GM12892 (cell line): ENCODE results near the gene NPHP4.

ENCODE experiments used
- DNase-seq: peaks from one replicate; pipeline ENCODE4 v3.0.0; 2011; ENCODE audit not compliant: insufficient read length
- FAIRE-seq: peaks from 2 replicates; lab custom pipeline; 2011; peaks lifted over from hg19 to GRCh38; lab: Jason Lieb, UNC
- POLR2A ChIP-seq: IDR thresholded peaks from 2 replicates; pipeline ENCODE4 v1.6.1; 2011; ENCODE audit warnings: low read depth, low read length, control low read depth
- POLR2AphosphoS5 ChIP-seq: IDR thresholded peaks from 2 replicates; pipeline ENCODE4 v1.6.1; 2011; ENCODE audit warnings: low read depth, low read length, control low read depth
- TAF1 ChIP-seq: IDR thresholded peaks from 2 replicates; pipeline ENCODE4 v1.6.1; 2011; ENCODE audit warnings: low read depth, mild to moderate bottlenecking, control low read depth, low read length, borderline replicate concordance

Gene NPHP4

DNA sequence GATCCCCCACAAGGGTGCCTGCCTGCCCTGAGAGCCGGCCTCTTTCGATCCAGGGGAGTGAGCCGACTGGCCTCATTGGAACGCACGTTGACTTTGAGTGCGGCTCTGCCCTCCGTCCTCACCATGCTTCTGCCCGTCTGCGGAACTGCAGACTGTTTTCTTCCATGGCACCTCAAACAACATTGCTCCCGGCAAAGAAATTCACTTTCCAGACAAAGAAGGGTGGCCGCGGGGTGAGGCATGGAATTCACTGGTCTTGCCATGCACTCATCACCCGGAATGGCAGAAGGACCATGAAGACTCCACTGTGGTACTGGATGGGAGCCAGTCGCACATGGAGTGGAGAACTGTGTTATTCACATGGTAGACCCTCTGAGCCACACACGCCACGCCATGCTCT is 169.5 kb downstream of the NPHP4 start:
- no peak for DNase-seq
- FAIRE-seq = no peak
- TF ChIP-seq POLR2A (no peak), TAF1 (no peak), POLR2AphosphoS5 (no peak)

DNA sequence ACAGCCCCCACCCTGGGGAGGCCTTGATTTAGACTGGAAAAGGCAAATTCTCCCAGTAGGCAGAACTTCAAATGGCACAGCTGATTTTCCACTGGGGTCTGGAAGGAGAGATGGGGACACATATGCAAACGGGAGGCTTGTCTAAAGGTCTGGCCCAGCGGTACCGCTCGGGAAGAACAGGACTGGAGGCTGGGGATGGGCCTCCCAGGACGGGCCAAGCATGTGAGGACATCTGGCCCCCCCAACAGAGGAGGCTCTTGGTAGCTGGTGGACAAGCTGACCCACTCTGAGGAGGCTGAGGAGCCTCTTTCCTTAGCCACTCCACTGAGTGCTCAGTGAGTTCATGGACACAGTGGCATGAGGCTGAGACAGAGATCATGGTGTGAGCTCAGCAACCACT is 170.0 kb downstream of the NPHP4 start:
- FAIRE-seq (no peak), DNase-seq (no peak)
- TF ChIP-seq TAF1 (no peak), POLR2AphosphoS5 (no peak), POLR2A (no peak)

DNA sequence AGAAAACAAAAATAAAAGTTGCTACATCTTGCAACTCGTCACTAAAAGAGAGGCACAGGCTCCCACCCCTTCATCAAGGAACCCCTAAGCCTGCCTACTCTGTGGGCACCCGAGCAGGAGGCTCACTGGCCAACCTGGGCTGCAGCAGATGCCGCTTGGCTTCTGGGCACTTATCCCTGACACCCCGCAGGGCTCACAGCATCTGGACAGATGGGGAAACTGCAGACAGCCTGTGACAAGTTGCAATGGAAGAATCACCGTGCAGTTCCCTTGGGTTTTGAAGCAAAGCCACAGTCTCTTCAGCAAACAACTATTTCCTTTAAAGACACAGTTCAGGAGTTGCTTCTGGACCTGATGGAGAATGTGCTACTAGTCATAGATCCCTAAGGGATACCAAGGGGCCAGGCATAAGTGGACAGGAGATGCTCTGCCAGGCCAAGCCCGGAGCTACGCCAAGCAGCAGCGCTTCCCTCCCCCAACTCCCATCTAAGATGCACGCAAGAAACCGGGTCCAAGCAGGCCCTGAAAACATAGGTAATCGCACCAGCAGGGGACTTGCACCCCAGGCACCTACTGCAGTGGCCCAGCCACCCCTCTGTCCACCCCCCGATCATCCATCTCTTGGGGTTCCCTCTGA is 170.6 kb downstream of the NPHP4 start:
- DNase-seq (no peak), FAIRE-seq (no peak)
- TF ChIP-seq POLR2AphosphoS5 (no peak), POLR2A (no peak), TAF1 (no peak)

DNA sequence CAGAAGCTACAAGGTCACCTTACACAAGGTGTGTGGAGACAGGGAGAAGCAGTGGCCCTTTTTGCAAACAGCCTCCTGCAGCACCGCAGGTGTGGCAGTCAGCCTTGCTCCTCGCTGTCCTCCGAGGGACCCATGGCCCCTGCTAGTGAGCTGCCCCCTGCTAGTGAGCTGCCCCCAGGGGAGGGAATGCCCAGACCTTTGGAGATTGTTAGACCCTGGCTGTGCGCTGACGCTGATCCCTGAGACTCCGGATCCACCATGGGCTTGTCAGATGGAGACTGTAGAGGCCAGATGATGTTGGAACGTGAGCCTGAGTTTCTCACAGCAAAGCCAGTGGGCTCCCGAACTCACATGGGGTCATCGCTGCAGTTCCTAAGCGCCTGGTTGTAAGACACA is 172.2 kb downstream of the NPHP4 start:
- FAIRE-seq (no peak), DNase-seq (no peak)
- no peak for TF ChIP-seq POLR2A
- no peak for TF ChIP-seq POLR2AphosphoS5
- no peak for TF ChIP-seq TAF1

DNA sequence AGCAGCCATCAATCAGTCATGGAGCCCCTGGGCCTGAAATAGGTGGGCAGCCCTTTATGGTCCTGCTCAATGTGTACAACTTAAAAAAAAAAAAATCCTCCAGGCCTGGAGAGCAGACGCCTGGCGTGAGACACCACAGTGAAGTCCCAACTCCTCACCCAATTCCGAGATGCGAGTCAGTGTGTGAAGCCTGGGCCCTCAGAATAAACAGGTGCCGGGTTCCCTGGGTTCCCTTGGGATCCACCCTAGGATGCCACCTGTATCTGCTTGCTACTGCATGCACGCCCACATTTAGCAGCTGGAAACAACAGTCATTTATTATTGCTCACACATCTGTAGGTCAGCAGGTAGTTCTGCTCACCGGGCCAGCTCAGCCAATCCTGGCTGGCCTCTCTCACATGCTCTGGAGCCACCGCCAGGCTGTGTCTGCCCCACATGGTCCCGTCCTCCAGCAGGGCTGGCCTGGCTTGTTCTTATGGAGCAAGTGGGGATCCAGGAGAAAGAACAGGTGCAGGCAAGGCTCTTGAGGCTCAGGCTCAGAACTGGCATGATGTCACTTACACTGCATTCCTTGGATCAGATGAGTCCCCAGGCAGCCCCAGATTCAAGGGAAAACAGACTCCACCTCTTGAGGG is 172.7 kb downstream of the NPHP4 start:
- no peak for DNase-seq
- no peak for FAIRE-seq
- TF ChIP-seq POLR2AphosphoS5 (no peak), TAF1 (no peak), POLR2A (no peak)

DNA sequence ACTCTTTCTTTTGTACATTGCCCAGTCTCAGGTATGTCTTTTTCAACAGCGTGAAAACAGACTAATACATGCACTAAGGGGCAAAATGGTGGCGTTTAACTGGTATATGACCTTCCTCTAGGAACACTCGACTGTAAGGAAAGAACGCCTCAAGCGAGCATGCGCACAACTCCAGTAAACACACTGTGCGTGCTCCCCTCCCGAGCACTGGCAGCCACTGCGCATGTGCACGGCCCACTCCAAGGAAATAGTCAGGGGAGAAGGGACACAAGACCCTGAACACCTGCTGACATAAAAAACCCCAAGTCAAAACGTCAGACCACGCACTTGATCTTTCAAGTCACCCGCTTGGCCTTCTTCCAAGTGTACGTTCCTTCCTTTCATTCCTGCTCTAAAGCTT is 173.5 kb downstream of the NPHP4 start:
- FAIRE-seq = no peak
- no peak for DNase-seq
- TF ChIP-seq POLR2A = no peak
- no peak for TF ChIP-seq TAF1
- TF ChIP-seq POLR2AphosphoS5 = no peak

DNA sequence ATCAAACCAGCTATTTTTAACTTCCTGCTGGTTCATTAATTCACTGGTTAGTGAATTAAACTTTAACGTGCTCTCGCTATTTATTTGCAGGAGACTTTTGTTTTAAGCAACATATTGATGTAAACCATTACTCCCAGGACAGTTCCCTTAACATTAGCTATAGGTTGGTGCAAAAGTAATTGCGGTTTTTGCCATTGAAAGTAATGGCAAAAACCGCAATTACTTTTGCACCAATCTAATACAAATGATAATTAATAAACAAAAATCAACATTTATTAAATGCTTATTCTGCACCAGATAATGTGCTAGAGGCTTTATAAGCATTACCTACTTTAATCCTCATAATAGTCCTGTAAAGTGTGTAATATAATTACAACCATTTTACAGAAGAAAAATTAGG is 176.5 kb downstream of the NPHP4 start:
- DNase-seq (no peak), FAIRE-seq (no peak)
- TF ChIP-seq TAF1 = no peak
- no peak for TF ChIP-seq POLR2A
- no peak for TF ChIP-seq POLR2AphosphoS5

DNA sequence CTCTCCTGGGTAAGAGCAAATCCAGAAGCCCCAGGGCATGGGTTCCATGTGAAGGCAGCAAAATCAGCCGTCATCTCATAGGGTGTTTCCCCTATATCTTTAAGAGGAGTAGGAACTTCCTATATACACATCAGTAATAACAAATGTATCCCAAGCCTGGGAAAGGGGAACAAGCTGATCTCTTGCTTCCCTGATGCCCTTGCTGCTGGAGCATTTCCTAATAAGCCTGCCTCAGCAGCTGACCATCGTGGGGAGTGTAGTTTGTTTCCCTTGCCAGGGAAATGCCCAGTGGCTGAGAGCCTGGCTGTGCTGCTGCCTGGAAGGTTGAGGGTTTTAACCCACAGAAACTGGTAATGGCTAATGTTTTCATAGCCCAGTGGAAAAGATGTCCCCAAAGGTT is 177.0 kb downstream of the NPHP4 start:
- DNase-seq (no peak), FAIRE-seq (no peak)
- TF ChIP-seq TAF1 (no peak), POLR2A (no peak), POLR2AphosphoS5 (no peak)

DNA sequence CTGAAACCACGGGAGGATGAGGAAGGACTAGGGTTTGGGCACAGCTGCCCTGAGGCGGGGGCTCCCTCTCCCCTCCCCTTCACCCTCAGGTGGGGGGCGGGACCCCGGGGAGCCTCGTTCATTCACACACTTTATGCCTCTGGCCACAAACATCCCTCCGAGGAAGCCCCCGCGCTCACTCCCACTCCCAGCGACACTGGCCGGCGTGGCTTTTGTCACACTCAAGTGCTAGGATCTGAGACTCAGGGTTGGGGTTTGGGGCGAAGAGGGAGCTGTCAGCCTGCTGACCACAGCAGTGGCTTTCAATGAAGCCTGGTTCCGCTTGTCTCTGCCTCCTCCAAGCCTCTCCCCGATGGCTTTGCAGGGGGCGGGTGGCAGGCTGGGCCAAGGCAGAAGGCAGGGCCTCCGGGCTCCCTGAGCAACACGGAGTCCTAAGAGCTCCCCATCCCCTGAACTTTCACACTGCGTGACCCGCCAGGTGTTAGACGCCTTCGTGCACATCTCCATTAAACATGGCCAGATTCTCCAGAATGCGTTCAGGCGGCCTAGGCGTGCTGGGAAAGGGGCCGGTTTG is 178.1 kb downstream of the NPHP4 start:
- TF ChIP-seq POLR2AphosphoS5 (no peak), POLR2A (no peak), TAF1 (no peak)
- no peak for FAIRE-seq
- DNase-seq = no peak

DNA sequence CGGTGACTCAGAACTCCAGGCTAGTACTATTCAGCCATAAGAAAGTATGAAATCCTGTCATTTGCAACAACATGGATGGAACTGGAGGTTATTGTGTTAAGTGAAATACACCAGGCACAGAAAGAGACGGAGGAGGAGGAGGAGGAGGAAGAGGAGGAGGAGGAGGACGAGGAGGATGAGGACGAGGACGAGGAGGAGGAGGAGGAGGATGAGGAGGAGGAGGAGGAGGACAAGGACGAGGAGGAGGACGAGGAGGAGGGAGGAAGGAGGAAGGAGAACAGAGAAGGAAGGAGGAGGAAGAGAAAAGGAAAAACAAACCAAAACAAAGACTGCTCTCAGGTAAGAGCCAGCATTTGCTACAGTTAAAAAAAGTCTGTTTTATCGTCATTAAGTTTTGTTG is 178.7 kb downstream of the NPHP4 start:
- TF ChIP-seq POLR2A (no peak), POLR2AphosphoS5 (no peak), TAF1 (no peak)
- FAIRE-seq (no peak), DNase-seq (no peak)
